ENCODE measurements around the gene NUDT21.

GRCh38 chr16:56450986-56451752, at the start of gene NUDT21, which contains the start of gene OGFOD1:
- TF ChIP-seq CTCF (IDR thresholded peaks at IDR 0.05 in 8 of 11, conservative IDR thresholded peaks at IDR 0.05 in 3 of 11) (peak in 7 of 11 experiments; percentile 10 to 58 (median 37)), POLR2AphosphoS5 (IDR thresholded peaks at IDR 0.05) (peak; percentile 86 to 93 (median 90)), POLR2A (IDR thresholded peaks at IDR 0.05) (peak in 1 of 3 donors; percentile 37)

Data from spleen (tissue), 7 donors.